HG03025 (cell line): ENCODE measurements around the gene CCT8L2.
"Not testable (repeated sequence)": the region's sequence is repeated elsewhere in the genome, so short reads cannot be mapped to it uniquely, and the experiment has no call there.

Experiments used
- ATAC-seq: cut with Tn5 transposase; IDR thresholded peaks from one replicate; pipeline ENCODE4 v1.9.1; 2021; ENCODE audit warnings: mild to moderate bottlenecking, moderate library complexity; ENCODE audit not compliant: unreplicated experiment, low FRiP score

CCT8L2 gene

GRCh38 chr22:16599648-16600047 is 7.0 kb upstream of the CCT8L2 start:
- ATAC-seq: not testable (repeated sequence)

- not testable (repeated sequence) for ATAC-seq
These were observed 2.6 kb upstream of the CCT8L2 start for GRCh38 chr22:16595251-16595650.

- no peak for ATAC-seq
These were observed 1.4 kb upstream of the CCT8L2 start for GRCh38 chr22:16594026-16594425.

GRCh38 chr22:16592231-16592630 is 379 bp downstream of the CCT8L2 start:
- not testable (repeated sequence) for ATAC-seq

GRCh38 chr22:16591136-16591535 is 1.5 kb downstream of the CCT8L2 start:
- not testable (repeated sequence) for ATAC-seq

- no peak for ATAC-seq
These were observed 5.6 kb downstream of the CCT8L2 start for GRCh38 chr22:16586991-16587390.

- ATAC-seq: no peak
These were observed 6.4 kb downstream of the CCT8L2 start for GRCh38 chr22:16586170-16586569.

- not testable (repeated sequence) for ATAC-seq
These were observed 11.7 kb downstream of the CCT8L2 start for GRCh38 chr22:16580872-16581271.

- ATAC-seq: not testable (repeated sequence)
These were observed 23.3 kb downstream of the CCT8L2 start for GRCh38 chr22:16569240-16569834.

GRCh38 chr22:16568425-16568758 is 24.2 kb downstream of the CCT8L2 start:
- no peak for ATAC-seq

- not testable (repeated sequence) for ATAC-seq
These were observed 24.8 kb downstream of the CCT8L2 start for GRCh38 chr22:16567617-16568424.

GRCh38 chr22:16566421-16567151 is 26.0 kb downstream of the CCT8L2 start:
- ATAC-seq: not testable (repeated sequence)

GRCh38 chr22:16565585-16566420 is 26.8 kb downstream of the CCT8L2 start:
- not testable (repeated sequence) for ATAC-seq

GRCh38 chr22:16564837-16565584 is 27.6 kb downstream of the CCT8L2 start:
- not testable (repeated sequence) for ATAC-seq

- no peak for ATAC-seq
These were observed 28.8 kb downstream of the CCT8L2 start for GRCh38 chr22:16563555-16564520.

GRCh38 chr22:16562711-16563554 is 29.7 kb downstream of the CCT8L2 start:
- ATAC-seq: no peak

GRCh38 chr22:16561093-16561658 is 31.4 kb downstream of the CCT8L2 start:
- not testable (repeated sequence) for ATAC-seq
